A549 (cell line): Measurements from ENCODE around the gene ADCY1. TPM values are rescaled to one million over a fixed set of nuclear protein-coding genes. Genes with fewer than 3 reads are reported as not detected.

Source experiments
- ATAC-seq, 2 experiments: fragments of 200-7000 bp in 1 of 2; fragments of >200 bp in 1 of 2; cut with Nextera tagmentation in 1 of 2; cut with Tn5 transposase in 1 of 2; 3 replicates each; pipeline versions ENCODE4 v1.8.0 to v1.9.1; 2018 to 2020; ENCODE audit warnings: mild to moderate bottlenecking in 1 of 2, moderate library complexity in 1 of 2
- CTCF ChIA-PET: fragments of 300-600 bp; sonication (Branson Sonifier 250); formaldehyde crosslinking; extraction: SDS; loops from one replicate; lab custom pipeline; 2021; ENCODE audit warnings: antibody characterized with exemption, inconsistent platforms; lab: Yijun Ruan, JAX
- POLR2A ChIA-PET: fragments of 350-600 bp; formaldehyde crosslinking; extraction: SDS; loops from one replicate; lab custom pipeline; 2021; ENCODE audit warnings: antibody characterized with exemption, inconsistent platforms; lab: Yijun Ruan, JAX
- DNase-seq, 2 experiments: peaks; one replicate each; pipeline versions ENCODE4 v3.0.0 to v3.0.0-alpha.2; 2011 to 2016; ENCODE audit warnings: low read depth in 1 of 2, low spot score in 1 of 2
- FAIRE-seq: peaks from 2 replicates; lab custom pipeline; 2011; peaks lifted over from hg19 to GRCh38; lab: Jason Lieb, UNC
- H3K27ac ChIP-seq, 2 experiments: fragments of >200 bp; sonication (Bioruptor Twin); formaldehyde crosslinking; 3 replicates each; pipeline ENCODE4 v1.5.1; 2016 to 2017
- H3K4me1 ChIP-seq: fragments of >200 bp; sonication (Bioruptor Twin); formaldehyde crosslinking; 3 replicates; pipeline ENCODE4 v1.6.1; 2016
- H3K4me2 ChIP-seq: fragments of >200 bp; sonication (Bioruptor Twin); formaldehyde crosslinking; 3 replicates; pipeline ENCODE4 v1.6.1; 2016
- H3K4me3 ChIP-seq: fragments of >200 bp; sonication (Bioruptor Twin); formaldehyde crosslinking; 3 replicates; pipeline ENCODE4 v1.5.1; 2016
- H3K9me3 ChIP-seq: fragments of >200 bp; sonication (Bioruptor Twin); formaldehyde crosslinking; 3 replicates; pipeline ENCODE4 v1.6.1; 2016
- ATOH8 ChIP-seq: fragments of 250-450 bp; sonication (Bioruptor Pico); IDR thresholded peaks from 2 replicates; pipeline ENCODE4 v1.5.0; 2020; ENCODE audit warnings: low read depth, mild to moderate bottlenecking, moderate library complexity
- CBX2 ChIP-seq: fragments of 200-600 bp; sonication (generic); IDR thresholded peaks from 2 replicates; pipeline ENCODE4 v1.6.1; 2016; ENCODE audit warnings: low read depth, mild to moderate bottlenecking, borderline replicate concordance
- CHD4 ChIP-seq: fragments of 200-600 bp; sonication (generic); IDR thresholded peaks from 2 replicates; pipeline ENCODE4 v1.6.1; 2016; ENCODE audit warnings: antibody characterized with exemption, mild to moderate bottlenecking, borderline replicate concordance
- CTCF ChIP-seq: fragments of >200 bp; sonication (Bioruptor Twin); formaldehyde crosslinking; IDR thresholded peaks from 3 replicates; pipeline ENCODE4 v1.5.1; 2016
- E2F6 ChIP-seq: IDR thresholded peaks from 2 replicates; pipeline ENCODE4 v1.6.1; 2012; ENCODE audit warnings: low read depth, borderline replicate concordance
- ELK1 ChIP-seq: fragments of 150-350 bp; IDR thresholded peaks from 2 replicates; pipeline ENCODE4 v1.6.1; 2014; ENCODE audit warnings: low read depth, mild to moderate bottlenecking, low read length
- FOSB ChIP-seq: fragments of 250-450 bp; sonication (Bioruptor Pico); IDR thresholded peaks from 2 replicates; pipeline ENCODE4 v1.5.0; 2020; ENCODE audit warnings: mild to moderate bottlenecking, moderate library complexity
- HOXA7 ChIP-seq: fragments of 250-450 bp; sonication (Bioruptor Pico); IDR thresholded peaks from 2 replicates; pipeline ENCODE4 v1.5.0; 2020; ENCODE audit warnings: mild to moderate bottlenecking, moderate library complexity
- HOXB13 ChIP-seq: fragments of 250-450 bp; sonication (Bioruptor Pico); IDR thresholded peaks from 2 replicates; pipeline ENCODE4 v1.5.0; 2020; ENCODE audit warnings: low read depth, mild to moderate bottlenecking, moderate library complexity
- KDM5A ChIP-seq: fragments of 200-600 bp; sonication (generic); IDR thresholded peaks from 2 replicates; pipeline ENCODE4 v1.6.1; 2016; ENCODE audit warnings: antibody characterized with exemption, mild to moderate bottlenecking
- MAFK ChIP-seq: fragments of 450-650 bp; IDR thresholded peaks from 2 replicates; pipeline ENCODE4 v1.6.1; 2014; ENCODE audit not compliant: partially characterized antibody
- MYC ChIP-seq: IDR thresholded peaks from 2 replicates; pipeline ENCODE4 v1.6.1; 2012; ENCODE audit warnings: mild to moderate bottlenecking, inconsistent platforms, low read length, improper control_type of control experiment, borderline replicate concordance
- PHF8 ChIP-seq: fragments of 200-600 bp; sonication (generic); IDR thresholded peaks from 2 replicates; pipeline ENCODE4 v1.6.1; 2016; ENCODE audit warnings: low read depth, mild to moderate bottlenecking, antibody characterized with exemption, moderate library complexity, borderline replicate concordance
- POLR2A ChIP-seq: IDR thresholded peaks from 2 replicates; pipeline ENCODE4 v1.6.1; 2012; ENCODE audit warnings: mild to moderate bottlenecking, low read length
- POLR2AphosphoS2 ChIP-seq: conservative IDR thresholded peaks from 2 replicates; pipeline ENCODE4 v1.6.1; 2012; ENCODE audit warnings: low read length, improper control_type of control experiment, inconsistent platforms
- RAD21 ChIP-seq, 2 experiments: fragments of >200 bp in 1 of 2; sonication (Bioruptor Twin) in 1 of 2; formaldehyde crosslinking in 1 of 2; IDR thresholded peaks in 1 of 2; conservative IDR thresholded peaks in 1 of 2; 2 replicates in 1 of 2; 3 replicates in 1 of 2; pipeline ENCODE4 v1.6.1; 2012 to 2018; ENCODE audit warnings: inconsistent platforms in 1 of 2
- RCOR1 ChIP-seq: fragments of 150-350 bp; IDR thresholded peaks from 2 replicates; pipeline ENCODE4 v1.6.1; 2014; ENCODE audit warnings: antibody characterized with exemption, low read length, low read depth
- SMC3 ChIP-seq: fragments of >200 bp; sonication (Bioruptor Twin); formaldehyde crosslinking; IDR thresholded peaks from 3 replicates; pipeline ENCODE4 v1.6.1; 2018; ENCODE audit warnings: inconsistent platforms
- SREBF2 ChIP-seq: fragments of 450-650 bp; IDR thresholded peaks from 2 replicates; pipeline ENCODE4 v1.6.1; 2014; ENCODE audit warnings: mild to moderate bottlenecking, moderate library complexity
- TP53 ChIP-seq: fragments of 250-450 bp; sonication (Bioruptor Pico); IDR thresholded peaks from 2 replicates; pipeline ENCODE4 v1.5.0; 2021; ENCODE audit warnings: mild to moderate bottlenecking, moderate library complexity
- ZFP36 ChIP-seq: fragments of 450-650 bp; IDR thresholded peaks from 2 replicates; pipeline ENCODE4 v1.6.1; 2014; ENCODE audit warnings: borderline replicate concordance; ENCODE audit not compliant: partially characterized antibody
- ZNF302 ChIP-seq: fragments of 250-450 bp; sonication (Bioruptor Pico); IDR thresholded peaks from 2 replicates; pipeline ENCODE4 v1.9.0; 2021; ENCODE audit warnings: inconsistent platforms, mild to moderate bottlenecking, moderate library complexity
- WGBS: methylation state at CpG from one replicate; pipeline ENCODE4 v1.1.6; 2017; ENCODE audit errors: missing lambda C conversion rate; 5-methylcytosine and 5-hydroxymethylcytosine counted together
- polyA plus RNA-seq, 4 experiments: library from polyadenylated mRNA; depleted of rRNA in 3 of 4; stranded (reverse); fragments of >200 nt; fragmentation: RNase III in 1 of 4; extraction: RNeasy Plus Mini Kit Qiagen cat#74134 plus additional on column Dnase treatment in 1 of 4; gene quantifications; 2 replicates in 3 of 4; 3 replicates in 1 of 4; pipeline ENCODE4 v1.2.3, GENCODE V29; 2011 to 2017
- TF ChIP-seq, protein P1 (sequence below): IDR thresholded peaks from 2 replicates; pipeline ENCODE4 v1.6.1; 2012

The ADCY1 gene
- polyA plus RNA-seq, 2 of the 4 experiments (the other 2 are of a cell fraction), result 1.3 to 1.7 TPM

GRCh38 chr7:45660901-45661211 lies 86.7 kb downstream of the ADCY1 start:
- no peak for FAIRE-seq
- TF ChIP-seq HOXA7 (CRISPR knock-in tag), result no peak
- TF ChIP-seq, protein P1, sequence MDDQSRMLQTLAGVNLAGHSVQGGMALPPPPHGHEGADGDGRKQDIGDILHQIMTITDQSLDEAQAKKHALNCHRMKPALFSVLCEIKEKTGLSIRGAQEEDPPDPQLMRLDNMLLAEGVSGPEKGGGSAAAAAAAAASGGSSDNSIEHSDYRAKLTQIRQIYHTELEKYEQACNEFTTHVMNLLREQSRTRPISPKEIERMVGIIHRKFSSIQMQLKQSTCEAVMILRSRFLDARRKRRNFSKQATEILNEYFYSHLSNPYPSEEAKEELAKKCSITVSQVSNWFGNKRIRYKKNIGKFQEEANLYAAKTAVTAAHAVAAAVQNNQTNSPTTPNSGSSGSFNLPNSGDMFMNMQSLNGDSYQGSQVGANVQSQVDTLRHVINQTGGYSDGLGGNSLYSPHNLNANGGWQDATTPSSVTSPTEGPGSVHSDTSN, result no peak
- no peak for TF ChIP-seq PHF8
- no peak for TF ChIP-seq RAD21 (conservative IDR thresholded peaks at IDR 0.05 in 1 of 2, IDR thresholded peaks at IDR 0.05 in 1 of 2)
- no peak for TF ChIP-seq E2F6
- TF ChIP-seq ATOH8, result no peak
- no peak for TF ChIP-seq FOSB
- 0% methylated on average over 1 of the region's 1 CpG for WGBS
- no peaks in the 10 kb centered on the region for H3K4me1 ChIP-seq
- H3K4me2 ChIP-seq, result no peak overlapping the region
- CTCF ChIA-PET, result no interaction called here
- no peak overlapping the region for H3K27ac ChIP-seq
- no peak for ATAC-seq
- H3K4me3 ChIP-seq, result no peak overlapping the region
- DNase-seq, result no peak
- POLR2A ChIA-PET, result no interaction called here
- H3K9me3 ChIP-seq, result no peaks in the 10 kb centered on the region

DNA sequence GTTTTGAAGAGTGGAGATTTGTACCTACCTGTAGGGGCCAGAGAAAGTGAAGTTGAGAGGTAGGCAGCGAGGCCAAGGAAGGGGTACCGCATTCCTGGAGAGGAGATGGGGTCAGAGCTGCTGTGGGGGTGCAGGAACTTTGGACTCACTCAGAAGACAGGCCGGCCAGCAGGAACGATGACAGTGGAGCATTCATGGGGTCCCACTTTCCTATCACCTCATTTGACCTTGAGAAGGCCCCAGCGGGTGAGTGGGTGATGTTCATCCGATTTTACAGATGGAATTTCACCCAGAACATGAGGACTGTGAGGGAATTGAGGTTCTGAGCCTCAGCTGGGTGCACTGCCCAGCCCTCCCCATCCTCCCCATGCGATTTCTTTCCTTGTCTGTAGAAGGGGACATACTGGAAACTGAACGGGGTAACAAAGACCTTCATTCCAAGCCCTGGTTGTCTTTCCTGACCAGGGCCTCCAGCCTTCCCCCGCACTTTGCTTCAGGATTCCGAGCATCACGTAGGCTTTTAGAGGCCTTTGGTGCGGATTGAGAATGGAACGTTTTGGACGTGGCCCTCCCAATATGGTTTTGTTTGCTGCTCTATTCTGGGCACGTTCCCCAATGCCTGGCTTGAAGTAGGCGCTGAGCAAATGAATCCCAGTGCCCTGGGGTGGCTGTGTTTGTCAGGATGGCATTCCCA lies 87.3 kb downstream of the ADCY1 start:
- WGBS, result 68% methylated on average over 16 of the region's 16 CpGs
- no peak for FAIRE-seq

More for the DNA sequence above, 87.3 kb downstream of the ADCY1 start:
- H3K4me1 ChIP-seq, result no peaks in the 10 kb centered on the region
- CTCF ChIA-PET, result interaction anchor here (1.0 kb wide), 1 partner anchor 21 kb away, joined by 3 read pairs; no protein-coding TSS in a partner anchor
- no peak overlapping the region for H3K4me2 ChIP-seq
- H3K27ac ChIP-seq, result no peak overlapping the region
- no peak overlapping the region for H3K4me3 ChIP-seq
- TF ChIP-seq CTCF, result no peak
- TF ChIP-seq PHF8, result no peak
- no peak for TF ChIP-seq KDM5A
- TF ChIP-seq MYC, result no peak
- no peak for TF ChIP-seq MAFK
- no peak for TF ChIP-seq POLR2A
- TF ChIP-seq ELK1, result no peak
- TF ChIP-seq TP53 (CRISPR knock-in tag), result no peak
- TF ChIP-seq RCOR1, result no peak
- TF ChIP-seq CBX2, result no peak
- no peak for TF ChIP-seq HOXB13 (CRISPR knock-in tag)
- TF ChIP-seq SMC3, result no peak
- TF ChIP-seq SREBF2, result no peak
- TF ChIP-seq ZFP36, result no peak
- no peak for TF ChIP-seq CHD4
- no peak for TF ChIP-seq ZNF302
- TF ChIP-seq POLR2AphosphoS2, result no peak
- TF ChIP-seq HOXA7 (CRISPR knock-in tag), result no peak
- H3K9me3 ChIP-seq, result no peaks in the 10 kb centered on the region
- POLR2A ChIA-PET, result no interaction called here
- ATAC-seq (no peak), DNase-seq (no peak)
